Lung microvascular endothelial cell (primary cell): ENCODE data around the gene SURF1. TPM values are rescaled to one million over a fixed set of nuclear protein-coding genes. Genes with fewer than 3 reads are reported as not detected.
"Not testable (repeated sequence)": the region's sequence is repeated elsewhere in the genome, so short reads cannot be mapped to it uniquely, and the experiment has no call there.

Experiments
- DNase-seq, 2 donors: peaks; one replicate each; pipeline versions ENCODE4 v3.0.0 to v3.0.0-alpha.2; 2010; ENCODE audit warnings: low read depth in 2 of 2
- total RNA-seq: library from RNA; depleted of rRNA; stranded (reverse); fragments of >200 nt; gene quantifications from 2 replicates; pipeline ENCODE4 v1.2.1, GENCODE V29; 2014

The SURF1 gene
- total RNA-seq, 1 donor from 2014 or later = 22.2 TPM

DNA sequence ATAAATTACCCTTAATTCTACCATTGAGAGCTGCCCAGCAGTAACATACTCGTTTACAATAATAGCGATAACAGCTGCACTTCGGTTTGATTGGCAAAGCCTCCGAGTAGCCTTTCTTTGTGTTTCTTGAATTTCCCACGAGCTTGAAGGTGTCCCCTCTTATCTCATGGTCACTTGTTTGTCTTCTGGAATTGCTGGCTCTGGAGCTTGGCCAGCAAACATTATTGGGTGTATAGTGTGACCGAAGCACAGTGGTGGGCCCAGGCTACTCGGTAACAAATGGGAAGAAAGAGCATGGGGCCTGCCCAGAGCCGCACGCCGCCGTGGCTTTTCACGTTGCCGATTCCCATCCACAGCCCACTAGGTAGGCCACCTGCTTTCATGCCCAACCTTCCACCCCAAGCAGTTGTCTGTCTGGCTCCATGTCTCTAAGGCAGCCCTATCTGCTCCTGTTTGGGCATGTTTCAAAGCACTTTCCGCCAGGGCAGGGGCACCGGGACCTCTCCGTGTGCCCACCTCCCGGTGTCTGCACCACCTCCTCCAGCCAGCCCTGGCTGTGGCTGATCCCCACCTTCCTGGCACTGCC lies 28.5 kb upstream of the SURF1 start:
- DNase-seq = no peak

DNA sequence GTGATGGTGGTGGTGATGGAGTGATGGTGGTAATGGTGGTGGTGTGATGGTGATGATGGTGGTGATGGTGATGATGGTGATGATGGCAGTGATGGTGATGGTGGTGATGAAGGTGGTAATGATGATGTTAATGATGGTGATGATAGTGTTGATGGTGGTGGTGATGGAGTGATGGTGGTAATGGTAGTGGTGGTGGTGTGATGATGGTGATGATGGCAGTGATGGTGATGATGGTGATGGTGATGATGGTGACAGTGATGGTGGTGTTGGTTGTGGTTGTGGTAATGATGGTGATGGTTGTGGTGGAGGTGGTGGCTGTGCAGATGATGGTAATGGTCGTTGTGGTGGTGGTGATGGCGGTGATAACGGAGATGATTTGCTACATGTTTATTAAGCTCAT lies 27.2 kb upstream of the SURF1 start:
- no peak for DNase-seq

GRCh38 chr9:133382507-133383141 lies 26.3 kb upstream of the SURF1 start:
- no peak for DNase-seq

DNA sequence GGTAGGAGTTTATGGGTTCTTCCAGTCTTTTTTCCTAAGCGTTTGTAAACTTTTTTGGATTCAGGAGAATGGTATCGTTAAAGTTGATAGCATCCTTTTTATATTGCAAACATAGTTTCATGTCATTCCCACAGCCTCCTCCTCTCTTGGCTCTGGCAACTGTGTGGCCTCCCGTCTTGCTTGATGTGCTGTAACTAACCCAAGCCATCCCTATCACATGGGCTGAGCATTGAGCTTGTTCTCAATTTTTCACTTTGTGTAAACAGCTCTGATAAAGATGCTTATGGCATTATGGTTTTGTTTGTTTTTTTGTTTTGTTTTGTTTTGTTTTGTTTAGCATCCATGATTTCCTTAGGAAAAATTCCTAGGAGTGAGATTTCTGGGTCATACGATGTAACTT lies 24.4 kb upstream of the SURF1 start:
- DNase-seq = no peak

- no peak for DNase-seq
These were observed 23.1 kb upstream of the SURF1 start for GRCh38 chr9:133379153-133380086.

- DNase-seq = no peak
These were observed 22.2 kb upstream of the SURF1 start for GRCh38 chr9:133378408-133378962.

DNA sequence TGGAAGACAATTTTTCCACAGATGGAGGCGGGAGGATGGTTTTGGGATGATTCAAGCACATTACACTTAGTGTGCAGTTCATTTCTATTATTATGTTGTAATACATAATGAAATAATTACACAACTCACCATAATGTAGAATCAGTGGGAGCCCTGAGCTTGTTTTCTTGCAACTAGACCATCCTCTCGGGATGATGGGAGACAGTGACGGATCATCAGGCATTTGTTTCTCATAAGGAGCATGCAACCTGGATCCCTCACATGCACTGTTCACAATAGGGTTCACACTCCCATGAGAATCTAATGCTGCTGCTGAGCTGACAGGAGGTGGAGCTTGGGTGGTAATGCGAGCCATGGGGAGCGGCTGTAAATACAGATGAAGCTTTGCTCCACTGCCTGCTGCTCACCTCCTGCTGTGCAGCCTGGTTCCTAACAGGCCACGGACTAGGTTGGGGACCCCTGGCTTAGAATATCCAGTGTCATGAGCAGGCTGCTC lies 21.5 kb upstream of the SURF1 start:
- no peak for DNase-seq

- DNase-seq = not testable (repeated sequence)
These were observed 21.0 kb upstream of the SURF1 start for GRCh38 chr9:133377280-133377679.

DNA sequence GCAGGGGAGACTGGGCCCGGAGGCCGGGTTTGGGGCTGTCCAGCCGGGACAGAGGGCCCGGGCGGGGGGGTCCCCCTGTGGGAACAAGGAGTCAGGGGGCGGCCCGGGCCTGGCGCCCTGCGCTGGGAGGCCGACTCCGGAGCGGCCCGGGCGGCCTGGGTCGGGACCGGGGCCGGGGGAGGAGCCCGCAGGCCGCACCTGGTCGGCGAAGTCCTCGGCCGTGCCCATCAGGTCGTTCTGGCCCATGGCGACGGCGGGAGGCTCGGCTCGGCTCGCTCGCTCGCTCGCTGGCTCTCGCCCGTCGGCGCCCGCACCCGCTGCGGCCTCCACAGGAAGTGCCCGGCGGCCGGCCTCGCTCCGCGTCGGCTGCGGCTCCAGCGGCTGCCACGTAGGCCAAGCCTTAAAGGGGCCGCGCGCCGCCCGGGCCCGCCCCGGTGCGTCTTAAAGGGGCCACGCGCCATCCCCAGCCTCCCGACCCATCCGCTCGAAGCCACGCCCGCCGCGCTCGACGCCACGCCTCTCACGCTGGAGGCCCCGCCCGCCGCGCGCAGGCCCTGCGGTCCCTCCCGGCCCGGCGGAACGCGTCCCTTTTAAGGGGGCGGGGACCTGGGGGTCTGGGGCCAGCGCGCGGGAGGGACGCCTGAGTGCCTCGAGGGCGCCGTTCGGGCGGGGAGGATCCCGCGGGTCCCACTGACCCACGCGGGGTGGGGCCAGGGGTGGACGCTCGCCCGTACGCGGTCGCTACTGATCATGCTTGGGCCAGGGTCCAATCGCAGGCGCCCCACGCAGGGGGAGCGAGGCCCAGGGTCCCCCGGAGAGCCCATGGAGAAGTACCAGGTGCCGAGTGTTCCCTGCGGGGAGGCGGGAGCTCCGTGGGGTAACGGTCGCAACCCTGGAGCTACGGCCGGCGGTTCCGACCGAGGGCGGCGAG lies 19.7 kb upstream of the SURF1 start, which contains the start of the genes STKLD1 and SURF4:
TSS of gene STKLD1 (plus strand) at position 643 of the 931 bp plus-strand sequence. CDS start at position 751, 108 bp downstream.
TSS of gene SURF4 (minus strand) at position 337 of the 931 bp plus-strand sequence. CDS start at position 246, 91 bp downstream.
- DNase-seq = peak; percentile 98

GRCh38 chr9:133375116-133375723 lies 18.9 kb upstream of the SURF1 start:
- peak; percentile 41 to 42 for DNase-seq

DNA sequence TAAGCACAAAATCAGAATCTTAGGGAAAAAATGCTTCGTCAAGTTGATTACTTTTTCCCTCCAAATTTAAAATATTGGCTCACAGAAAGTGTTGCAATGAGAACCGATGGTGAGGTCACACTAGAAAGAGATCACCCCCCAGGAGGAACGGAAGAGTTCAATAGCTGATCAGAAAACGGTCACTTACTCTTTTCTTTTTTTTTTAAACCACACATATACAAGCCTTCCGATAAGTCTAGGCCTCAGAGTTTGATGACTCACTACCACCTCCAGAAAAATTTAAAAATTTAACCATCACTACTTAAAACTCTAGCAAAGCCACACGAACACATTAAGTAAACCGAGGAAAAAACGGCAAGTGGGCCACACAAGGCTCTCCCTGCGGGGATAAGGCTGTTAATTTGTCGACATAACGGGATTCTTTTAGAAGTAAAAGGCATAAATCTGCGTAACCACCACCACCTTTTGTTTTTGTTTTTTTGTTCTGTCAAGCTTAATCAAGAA lies 18.4 kb upstream of the SURF1 start:
- DNase-seq = peak in 1 of 2 donors; percentile 55

GRCh38 chr9:133372144-133372543 lies 15.9 kb upstream of the SURF1 start:
- DNase-seq = no peak

GRCh38 chr9:133371261-133371711 lies 15.0 kb upstream of the SURF1 start:
- no peak for DNase-seq

DNA sequence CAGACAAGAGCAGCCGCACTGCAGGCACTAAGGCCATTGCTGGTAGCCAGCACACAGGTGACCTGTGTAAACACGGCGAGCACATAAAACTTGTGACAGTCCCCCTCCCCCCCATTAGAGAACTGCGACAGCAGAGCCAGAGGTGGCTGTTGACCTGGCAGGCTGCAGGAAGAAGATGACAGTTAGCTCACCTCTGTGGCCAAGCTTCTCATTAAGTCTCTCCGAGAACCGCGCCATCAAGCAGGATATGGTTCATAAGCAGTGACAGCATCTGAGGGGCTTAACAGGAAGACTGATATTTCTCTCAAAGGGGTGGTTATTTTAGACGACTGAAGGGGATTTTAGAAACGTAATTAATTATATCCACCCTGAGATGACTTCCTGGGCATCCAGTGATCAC lies 14.4 kb upstream of the SURF1 start:
- no peak for DNase-seq

DNA sequence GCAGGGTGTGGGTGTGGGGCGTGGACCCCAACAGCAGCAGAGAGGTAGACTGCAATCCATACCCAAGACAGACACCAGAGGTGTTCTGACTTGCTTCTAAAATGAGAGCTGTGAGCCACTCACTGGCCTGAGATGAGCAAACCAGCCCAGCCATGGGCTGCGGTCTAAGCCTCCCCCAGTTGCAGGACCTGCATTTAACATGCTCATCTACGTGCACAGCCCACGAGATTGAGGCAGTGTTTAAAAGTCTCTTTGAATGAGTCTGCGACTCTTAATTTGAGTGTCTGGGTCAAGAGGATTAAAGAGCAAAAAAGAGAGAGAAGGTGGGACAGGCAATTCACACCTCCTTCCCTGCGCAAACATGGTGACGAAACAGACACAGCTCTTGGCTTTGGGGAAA lies 13.6 kb upstream of the SURF1 start:
- DNase-seq = no peak

DNA sequence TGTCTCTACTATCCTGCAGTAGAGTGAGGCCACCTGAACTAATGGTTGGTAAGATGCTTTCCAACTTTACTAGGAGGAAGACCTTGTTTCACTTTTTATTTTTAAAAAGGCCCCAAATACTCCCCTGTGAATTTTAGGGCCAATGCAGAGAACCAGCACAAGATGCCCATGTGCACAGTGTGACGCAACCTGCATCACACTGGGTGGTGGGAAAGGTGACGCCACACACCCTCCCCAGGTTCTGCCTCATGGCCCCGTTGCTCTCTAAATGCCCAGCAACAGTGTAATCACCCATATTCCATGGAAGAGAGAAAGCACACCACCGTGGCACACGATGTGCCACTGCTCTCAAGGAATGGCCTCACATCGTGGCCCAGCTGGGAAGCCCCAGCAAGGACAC lies 13.1 kb upstream of the SURF1 start:
- no peak for DNase-seq

GRCh38 chr9:133368249-133368881 lies 12.1 kb upstream of the SURF1 start:
- peak; percentile 11 to 78 for DNase-seq

GRCh38 chr9:133367778-133368177 lies 11.5 kb upstream of the SURF1 start:
- DNase-seq = no peak

GRCh38 chr9:133367221-133367620 lies 10.9 kb upstream of the SURF1 start:
- no peak for DNase-seq
